Transverse colon (tissue), 4 donors: ENCODE results near the gene SPEM2. TPM values are rescaled to one million over a fixed set of nuclear protein-coding genes. Genes with fewer than 3 reads are reported as not detected.

Experiments
- DNase-seq: peaks from one replicate; pipeline ENCODE4 v3.0.0-alpha.2; 2019
- H3K27ac ChIP-seq, 4 donors: fragments of 200-600 bp; sonication (generic); 2 replicates each; pipeline ENCODE4 v1.5.1; 2016 to 2018; ENCODE audit warnings: inconsistent platforms in 4 of 4
- H3K27me3 ChIP-seq: fragments of 200-600 bp; sonication (generic); 2 replicates; pipeline ENCODE4 v1.5.1; 2017; ENCODE audit warnings: inconsistent platforms
- H3K36me3 ChIP-seq, 4 donors: fragments of 200-600 bp; sonication (generic); 2 replicates each; pipeline ENCODE4 v1.5.1; 2017 to 2019; ENCODE audit warnings: inconsistent platforms in 4 of 4
- H3K4me1 ChIP-seq, 4 donors: fragments of 200-600 bp; sonication (generic); 2 replicates each; pipeline ENCODE4 v1.5.1; 2017 to 2020; ENCODE audit warnings: inconsistent platforms in 4 of 4
- H3K4me3 ChIP-seq, 4 donors: fragments of 200-600 bp; sonication (generic); 1 replicate in 1 of 4; 2 replicates in 3 of 4; pipeline versions ENCODE4 v1.5.1 to v1.6.1; 2017 to 2019; ENCODE audit warnings: inconsistent platforms in 4 of 4
- H3K9me3 ChIP-seq, 2 donors: fragments of 200-600 bp; sonication (generic); 2 replicates each; pipeline ENCODE4 v1.5.1; 2017 to 2019; ENCODE audit warnings: inconsistent platforms in 2 of 2
- CTCF ChIP-seq, 5 experiments: fragments of 200-600 bp in 3 of 5; fragments of 450-650 bp in 2 of 5; sonication (generic) in 3 of 5; IDR thresholded peaks; 1 replicate in 2 of 5; 2 replicates in 3 of 5; pipeline ENCODE4 v1.5.1; 2016 to 2017; ENCODE audit warnings: antibody characterized with exemption in 5 of 5, inconsistent platforms in 3 of 5, mild to moderate bottlenecking in 2 of 5, moderate library complexity in 1 of 5
- EP300 ChIP-seq: sonication (generic); formaldehyde crosslinking; IDR thresholded peaks from one replicate; pipeline ENCODE4 v1.6.1; 2017; ENCODE audit warnings: antibody characterized with exemption, low read depth
- POLR2A ChIP-seq: fragments of 450-650 bp; IDR thresholded peaks from one replicate; pipeline ENCODE4 v1.6.1; 2016; ENCODE audit warnings: antibody characterized with exemption, mild to moderate bottlenecking, moderate library complexity
- POLR2AphosphoS5 ChIP-seq, 3 donors: sonication (generic); formaldehyde crosslinking; IDR thresholded peaks; one replicate each; pipeline ENCODE4 v1.6.1; 2016; ENCODE audit warnings: antibody characterized with exemption in 3 of 3
- WGBS, 2 donors: methylation state at CpG; one replicate each; pipeline ENCODE4 v1.1.5; 2018; ENCODE audit warnings: low coverage in 1 of 2; 5-methylcytosine and 5-hydroxymethylcytosine counted together
- in situ Hi-C, 4 donors: fragments of 200-750 bp; cut with MboI; loops; one replicate each; pipeline versions ENCODE4 v1.15.0 to v1.15.1; 2017; ENCODE audit warnings: low sequenced_read_pairs in 3 of 4, low pct_ligation_motif_present in 1 of 4, low pct_unique_long_range_greater_than_20kb in 1 of 4
- intact Hi-C: fragments of 100-400 bp; cut with DNase I; formaldehyde crosslinking; loops from one replicate; pipeline ENCODE4 v1.15.1; 2023; ENCODE audit warnings: low total_unique reads
- total RNA-seq, 4 donors: library from RNA; depleted of rRNA; stranded (reverse); fragments of >200 nt; gene quantifications; one replicate each; pipeline ENCODE4 v1.1.0, GENCODE V29; 2016

The SPEM2 gene
- total RNA-seq, 4 donors from 2014 or later, result not detected

DNA sequence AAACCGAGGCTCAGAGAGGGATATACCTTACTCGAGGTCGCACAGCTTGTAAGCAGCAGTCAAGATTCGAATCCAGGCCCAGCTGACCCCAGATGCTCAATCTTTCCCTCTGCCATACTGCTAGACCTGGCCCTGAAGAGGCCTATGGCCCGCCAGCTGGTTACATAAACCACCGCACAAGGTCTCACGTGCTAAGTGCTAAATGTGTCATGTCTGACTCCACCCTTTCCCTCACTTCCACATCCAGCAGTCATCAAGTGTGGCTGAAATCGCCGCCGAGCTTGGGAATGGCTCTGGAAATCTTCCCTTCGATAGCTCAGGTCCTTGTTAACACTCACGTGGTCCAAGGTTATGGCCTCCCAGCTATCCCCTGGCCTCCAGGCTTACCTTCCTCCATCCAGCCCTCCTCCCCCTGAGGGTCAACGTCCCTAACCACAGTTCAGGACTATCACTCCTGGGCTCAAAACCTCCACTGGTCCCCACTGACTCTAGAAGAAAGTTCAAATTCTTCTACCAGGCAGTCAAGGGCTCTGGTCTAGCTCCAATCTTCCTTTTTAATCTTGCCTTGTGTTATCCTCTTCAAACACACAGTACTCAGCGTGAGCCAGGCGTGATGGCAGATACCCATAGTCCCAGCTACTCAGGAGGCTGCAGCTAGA, 50.5 kb downstream of the SPEM2 start:
- peak; percentile 36 to 64 (median 57) for TF ChIP-seq POLR2AphosphoS5 (IDR thresholded peaks at IDR 0.05)
- no peak for TF ChIP-seq CTCF (IDR thresholded peaks at IDR 0.05)
- TF ChIP-seq EP300, result no peak
- no peak for TF ChIP-seq POLR2A
- DNase-seq, result peak; percentile 43
- WGBS, 2 donors, result 66 to 73% methylated on average over 12 to 15 of the region's 15 CpGs
- Histone ChIP-seq H3K9me3 (no peaks in the 10 kb centered on the region), H3K36me3 (no peaks in the 10 kb centered on the region), H3K4me1 (peaks cover 17 to 43% (median 30%) of the 10 kb centered on the region in 4 donors), H3K4me3 (no peak overlapping the region), H3K27me3 (no peaks in the 10 kb centered on the region), H3K27ac (peak overlapping the region; percentile 95 to 100 (median 99))
- intact Hi-C loops, result no loop called here
- in situ Hi-C loops, result no loop called here

DNA sequence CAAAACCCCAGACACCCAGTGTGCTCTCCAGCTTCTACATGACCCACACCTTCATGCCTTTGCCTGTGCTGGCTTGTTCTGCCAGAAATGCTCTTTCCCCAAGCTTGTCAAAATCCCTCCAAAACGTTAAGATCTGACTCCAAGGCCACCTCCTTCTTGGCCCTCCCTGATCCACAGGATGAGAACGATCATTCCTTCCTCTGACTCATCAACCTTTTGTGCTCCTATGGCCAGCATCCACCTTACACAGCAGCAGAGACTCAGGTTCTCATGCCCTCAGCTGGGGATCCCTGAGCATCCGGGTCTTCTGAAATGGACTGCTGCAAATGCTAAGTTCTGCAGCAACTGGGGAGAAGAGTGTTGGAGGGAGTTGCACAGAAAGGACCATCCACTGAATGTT, 51.1 kb downstream of the SPEM2 start:
- Histone ChIP-seq H3K27ac (peak overlapping the region; percentile 95 to 100 (median 99)), H3K4me1 (peaks cover 17 to 43% (median 30%) of the 10 kb centered on the region in 4 donors)

GRCh38 chr17:7476951-7477350, 51.5 kb downstream of the SPEM2 start:
- 70 to 93% methylated on average over 2 to 5 of the region's 5 CpGs for WGBS, 2 donors
- in situ Hi-C loops (no loop called here), intact Hi-C loops (no loop called here)
- H3K9me3 ChIP-seq, result no peaks in the 10 kb centered on the region
- H3K4me3 ChIP-seq, result peak overlapping the region in 1 of 4 donors; percentile 90
- H3K27me3 ChIP-seq, result no peaks in the 10 kb centered on the region
- no peak for DNase-seq
- H3K27ac ChIP-seq, result peak overlapping the region; percentile 95 to 100 (median 99)
- H3K36me3 ChIP-seq, result no peaks in the 10 kb centered on the region
- H3K4me1 ChIP-seq, result peaks cover 17 to 42% (median 29%) of the 10 kb centered on the region in 4 donors
- TF ChIP-seq EP300, result no peak
- TF ChIP-seq CTCF (IDR thresholded peaks at IDR 0.05), result no peak
- TF ChIP-seq POLR2AphosphoS5 (IDR thresholded peaks at IDR 0.05), result no peak
- TF ChIP-seq POLR2A, result no peak

More for the DNA sequence above, 51.1 kb downstream of the SPEM2 start:
- no peak for TF ChIP-seq EP300
- TF ChIP-seq POLR2A, result no peak
- TF ChIP-seq POLR2AphosphoS5 (IDR thresholded peaks at IDR 0.05), result no peak
- no peak for TF ChIP-seq CTCF (IDR thresholded peaks at IDR 0.05)
- DNase-seq, result no peak
- Histone ChIP-seq H3K27me3 (no peaks in the 10 kb centered on the region), H3K36me3 (no peaks in the 10 kb centered on the region), H3K9me3 (no peaks in the 10 kb centered on the region), H3K4me3 (no peak overlapping the region)
- WGBS, 2 donors, result 28 to 38% methylated on average over 2 to 3 of the region's 3 CpGs
- in situ Hi-C loops (no loop called here), intact Hi-C loops (no loop called here)

Other genes starting within 250 kb of the SPEM2 start
- under 1 TPM in 2 of 4 donors, not detected in 2; 0.48 to 0.82 TPM for gene ASGR1, start 246.2 kb upstream of the SPEM2 start, total RNA-seq
- gene DLG4, start 205.8 kb upstream of the SPEM2 start, total RNA-seq, result 10 to 100 TPM in 1 of 4 donors, 1 to 10 TPM in 3; 2.4 to 15.7 (median 6.1) TPM
- gene ACADVL, start 205.7 kb upstream of the SPEM2 start, total RNA-seq, result 1,000 to 10,000 TPM in 3 of 4 donors, 100 to 1,000 TPM in 1; 877 to 3,047 (median 1,981) TPM
- gene DVL2, start 191.1 kb upstream of the SPEM2 start, total RNA-seq, result 100 to 1,000 TPM in 2 of 4 donors, 10 to 100 TPM in 2; 35.9 to 182 (median 69.2) TPM
- 10 to 100 TPM; 20.6 to 33.5 (median 27.8) TPM for gene PHF23, start 186.2 kb upstream of the SPEM2 start, total RNA-seq
- gene GABARAP, start 183.2 kb upstream of the SPEM2 start, total RNA-seq, result 100 to 1,000 TPM; 209 to 479 (median 394) TPM
- 100 to 1,000 TPM in 1 of 4 donors, 10 to 100 TPM in 3; 52.3 to 113 (median 60.4) TPM for gene CTDNEP1, start 173.9 kb upstream of the SPEM2 start, total RNA-seq
- gene ELP5, start 173.4 kb upstream of the SPEM2 start, total RNA-seq, result 10 to 100 TPM in 3 of 4 donors, 1 to 10 TPM in 1; 4.9 to 36.2 (median 30.3) TPM
- gene CLDN7, start 163.1 kb upstream of the SPEM2 start, total RNA-seq, result 1,000 to 10,000 TPM in 1 of 4 donors, 100 to 1,000 TPM in 3; 571 to 1,162 (median 940) TPM
- gene SLC2A4, start 143.9 kb upstream of the SPEM2 start, total RNA-seq, result 10 to 100 TPM in 3 of 4 donors, 1 to 10 TPM in 1; 9.7 to 35.5 (median 20.3) TPM
- 100 to 1,000 TPM in 1 of 4 donors, 10 to 100 TPM in 3; 23.1 to 151 (median 43.4) TPM for gene YBX2, start 131.0 kb upstream of the SPEM2 start, total RNA-seq
- 100 to 1,000 TPM in 3 of 4 donors, 10 to 100 TPM in 1; 91.3 to 188 (median 149) TPM for gene EIF5A, start 118.0 kb upstream of the SPEM2 start, total RNA-seq
- 100 to 1,000 TPM in 3 of 4 donors, 10 to 100 TPM in 1; 96.5 to 578 (median 150) TPM for gene GPS2, start 110.3 kb upstream of the SPEM2 start, total RNA-seq
- gene NEURL4, start 96.3 kb upstream of the SPEM2 start, total RNA-seq, result 100 to 1,000 TPM in 1 of 4 donors, 10 to 100 TPM in 3; 27.8 to 109 (median 35.0) TPM
- gene ACAP1, start 89.1 kb upstream of the SPEM2 start, total RNA-seq, result 10 to 100 TPM in 2 of 4 donors, 1 to 10 TPM in 2; 4.8 to 21.0 (median 10.0) TPM
- gene KCTD11, start 73.5 kb upstream of the SPEM2 start, total RNA-seq, result 10 to 100 TPM in 1 of 4 donors, 1 to 10 TPM in 3; 1.2 to 10.8 (median 7.8) TPM
- gene TMEM95, start 70.5 kb upstream of the SPEM2 start, total RNA-seq, result not detected
- gene TNK1, start 44.5 kb upstream of the SPEM2 start, total RNA-seq, result 100 to 1,000 TPM in 1 of 4 donors, 10 to 100 TPM in 3; 38.9 to 110 (median 53.2) TPM
- 10 to 100 TPM; 13.2 to 32.4 (median 18.4) TPM for gene PLSCR3, start 31.1 kb upstream of the SPEM2 start, total RNA-seq
- gene TMEM256, start 21.5 kb upstream of the SPEM2 start, total RNA-seq, result 100 to 1,000 TPM in 2 of 4 donors, 10 to 100 TPM in 1, 1 to 10 TPM in 1; 10.0 to 129 (median 85.6) TPM
- gene NLGN2, start 17.8 kb upstream of the SPEM2 start, total RNA-seq, result 10 to 100 TPM in 1 of 4 donors, 1 to 10 TPM in 3; 2.2 to 12.3 (median 3.9) TPM
- not detected for gene SPEM1, start 5.3 kb upstream of the SPEM2 start, total RNA-seq
- gene SPEM3, start 3.2 kb downstream of the SPEM2 start, total RNA-seq, result not detected
- 10 to 100 TPM in 3 of 4 donors, 1 to 10 TPM in 1; 8.8 to 26.1 (median 16.3) TPM for gene TMEM102, start 9.8 kb downstream of the SPEM2 start, total RNA-seq
- 1 to 10 TPM in 3 of 4 donors, not detected in 1; 1.6 to 2.4 (median 1.9) TPM for gene FGF11, start 13.9 kb downstream of the SPEM2 start, total RNA-seq
- 10 to 100 TPM in 1 of 4 donors, 1 to 10 TPM in 2, not detected in 1; 5.8 to 10.3 (median 8.9) TPM for gene CHRNB1, start 19.4 kb downstream of the SPEM2 start, total RNA-seq
- gene ZBTB4, start 54.0 kb downstream of the SPEM2 start, total RNA-seq, result 10 to 100 TPM; 18.3 to 48.6 (median 23.2) TPM
- not detected for gene SLC35G6, start 55.8 kb downstream of the SPEM2 start, total RNA-seq
- 100 to 1,000 TPM in 3 of 4 donors, 10 to 100 TPM in 1; 91.3 to 321 (median 127) TPM for gene POLR2A, start 58.8 kb downstream of the SPEM2 start, total RNA-seq
- 10 to 100 TPM; 20.8 to 53.1 (median 31.5) TPM for gene TNFSF12, start 123.4 kb downstream of the SPEM2 start, total RNA-seq
- 10 to 100 TPM; 19.7 to 94.3 (median 59.8) TPM for gene TNFSF13, start 133.1 kb downstream of the SPEM2 start, total RNA-seq
- gene SENP3, start 136.3 kb downstream of the SPEM2 start, total RNA-seq, result 100 to 1,000 TPM in 1 of 4 donors, 10 to 100 TPM in 3; 37.0 to 159 (median 45.2) TPM
- gene CD68, start 154.0 kb downstream of the SPEM2 start, total RNA-seq, result 100 to 1,000 TPM in 1 of 4 donors, 10 to 100 TPM in 2, 1 to 10 TPM in 1; 3.8 to 102 (median 35.1) TPM
- 100 to 1,000 TPM in 3 of 4 donors, 10 to 100 TPM in 1; 97.9 to 312 (median 157) TPM for gene MPDU1, start 158.2 kb downstream of the SPEM2 start, total RNA-seq
- gene SOX15, start 164.5 kb downstream of the SPEM2 start, total RNA-seq, result 1 to 10 TPM in 2 of 4 donors, not detected in 2; 2.3 to 4.3 TPM
- gene FXR2, start 189.3 kb downstream of the SPEM2 start, total RNA-seq, result 10 to 100 TPM; 11.7 to 25.4 (median 22.4) TPM
- 100 to 1,000 TPM in 1 of 4 donors, 10 to 100 TPM in 3; 21.7 to 106 (median 67.7) TPM for gene SAT2, start 202.2 kb downstream of the SPEM2 start, total RNA-seq
- under 1 TPM in 2 of 4 donors, not detected in 2; 0.32 to 0.41 TPM for gene SHBG, start 204.5 kb downstream of the SPEM2 start, total RNA-seq
- 10 to 100 TPM in 1 of 4 donors, 1 to 10 TPM in 1, under 1 TPM in 2; 0.40 to 20.6 (median 2.3) TPM for gene ATP1B2, start 225.3 kb downstream of the SPEM2 start, total RNA-seq